AG04450 (cell line): Measurements from ENCODE around the gene P2RY11. TPM values are rescaled to one million over a fixed set of nuclear protein-coding genes. Genes with fewer than 3 reads are reported as not detected.

Experiments used
- CTCF ChIA-PET: fragments of 300-600, 350-600 bp; formaldehyde crosslinking; extraction: SDS; loops from one replicate; lab custom pipeline; 2022; ENCODE audit warnings: antibody characterized with exemption, inconsistent platforms; lab: Charles Lee
- POLR2A ChIA-PET: fragments of 350-600 bp; formaldehyde crosslinking; extraction: SDS; loops from one replicate; lab custom pipeline; 2021; ENCODE audit warnings: antibody characterized with exemption, inconsistent platforms; lab: Yijun Ruan, JAX
- DNase-seq: peaks from one replicate; pipeline ENCODE4 v3.0.0-alpha.2; 2011; ENCODE audit warnings: low read depth, low spot score
- H3K27ac ChIP-seq: one replicate; pipeline ENCODE4 v1.5.1; 2012; ENCODE audit warnings: low read depth, low read length, control low read depth
- H3K27me3 ChIP-seq: one replicate; pipeline ENCODE4 v1.6.0; 2012; ENCODE audit warnings: low read length; ENCODE audit not compliant: control insufficient read depth, insufficient read depth
- H3K4me3 ChIP-seq: 2 replicates; pipeline ENCODE4 v1.5.1; 2011; ENCODE audit warnings: mild to moderate bottlenecking, low read depth, low read length, control low read depth
- H3K9me3 ChIP-seq: 2 replicates; pipeline ENCODE4 v1.5.1; 2012; ENCODE audit warnings: low read length; ENCODE audit not compliant: control insufficient read depth, insufficient read depth
- polyA plus RNA-seq: library from polyadenylated mRNA; depleted of rRNA; stranded (reverse); fragments of >200 nt; gene quantifications from 2 replicates; pipeline ENCODE4 v1.2.3, GENCODE V29; 2011
- TF ChIP-seq, protein P1 (sequence below): IDR thresholded peaks from 2 replicates; pipeline ENCODE4 v1.5.1; 2011; ENCODE audit warnings: low read depth, low read length, control low read depth, inconsistent platforms

P2RY11 gene
- polyA plus RNA-seq, 1 experiment: 1.0 TPM

DNA sequence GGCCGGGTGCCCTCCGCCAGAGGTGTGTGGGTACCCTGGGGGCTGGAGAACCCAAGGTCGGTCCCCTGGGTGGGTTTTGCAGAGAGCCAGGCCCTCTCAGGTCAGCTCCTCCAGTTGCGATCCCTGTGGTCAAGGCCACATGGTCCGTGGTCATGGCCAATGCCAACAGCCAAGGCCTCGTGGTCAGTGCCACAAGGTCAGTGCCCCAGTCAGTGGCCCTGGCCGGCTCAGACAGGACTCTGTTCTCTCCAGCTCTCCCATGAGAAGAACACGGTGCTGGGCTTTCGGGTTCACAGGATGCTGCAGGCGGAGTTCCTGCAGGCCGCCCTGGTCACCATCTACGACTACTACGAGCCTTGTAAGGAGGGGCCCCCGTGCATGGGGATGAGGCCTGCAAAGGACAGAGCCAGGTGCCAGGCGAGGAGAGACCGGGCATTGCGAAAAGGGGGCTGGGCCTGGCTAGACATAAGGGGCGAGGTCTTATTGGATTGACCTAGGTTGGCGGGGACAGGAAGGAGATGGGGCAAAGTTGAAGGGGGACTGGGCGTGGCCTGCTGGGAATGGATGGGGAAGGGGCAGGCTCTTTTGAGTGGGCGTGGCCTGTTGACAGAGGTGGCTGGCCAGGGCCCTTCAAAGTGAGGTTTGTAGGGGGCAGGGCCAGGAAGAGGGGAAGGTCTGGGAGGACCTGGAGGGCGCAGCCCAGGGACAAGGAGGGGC, 40.6 kb upstream of the P2RY11 start:
- POLR2A ChIA-PET: no interaction called here
- peaks cover 17% of the 10 kb centered on the region for H3K9me3 ChIP-seq
- no peak overlapping the region for H3K4me3 ChIP-seq
- TF ChIP-seq, protein P1, sequence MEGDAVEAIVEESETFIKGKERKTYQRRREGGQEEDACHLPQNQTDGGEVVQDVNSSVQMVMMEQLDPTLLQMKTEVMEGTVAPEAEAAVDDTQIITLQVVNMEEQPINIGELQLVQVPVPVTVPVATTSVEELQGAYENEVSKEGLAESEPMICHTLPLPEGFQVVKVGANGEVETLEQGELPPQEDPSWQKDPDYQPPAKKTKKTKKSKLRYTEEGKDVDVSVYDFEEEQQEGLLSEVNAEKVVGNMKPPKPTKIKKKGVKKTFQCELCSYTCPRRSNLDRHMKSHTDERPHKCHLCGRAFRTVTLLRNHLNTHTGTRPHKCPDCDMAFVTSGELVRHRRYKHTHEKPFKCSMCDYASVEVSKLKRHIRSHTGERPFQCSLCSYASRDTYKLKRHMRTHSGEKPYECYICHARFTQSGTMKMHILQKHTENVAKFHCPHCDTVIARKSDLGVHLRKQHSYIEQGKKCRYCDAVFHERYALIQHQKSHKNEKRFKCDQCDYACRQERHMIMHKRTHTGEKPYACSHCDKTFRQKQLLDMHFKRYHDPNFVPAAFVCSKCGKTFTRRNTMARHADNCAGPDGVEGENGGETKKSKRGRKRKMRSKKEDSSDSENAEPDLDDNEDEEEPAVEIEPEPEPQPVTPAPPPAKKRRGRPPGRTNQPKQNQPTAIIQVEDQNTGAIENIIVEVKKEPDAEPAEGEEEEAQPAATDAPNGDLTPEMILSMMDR: no peak
- CTCF ChIA-PET: no interaction called here
- no peak overlapping the region for H3K27ac ChIP-seq
- peaks cover 14% of the 10 kb centered on the region for H3K27me3 ChIP-seq
- no peak for DNase-seq

DNA sequence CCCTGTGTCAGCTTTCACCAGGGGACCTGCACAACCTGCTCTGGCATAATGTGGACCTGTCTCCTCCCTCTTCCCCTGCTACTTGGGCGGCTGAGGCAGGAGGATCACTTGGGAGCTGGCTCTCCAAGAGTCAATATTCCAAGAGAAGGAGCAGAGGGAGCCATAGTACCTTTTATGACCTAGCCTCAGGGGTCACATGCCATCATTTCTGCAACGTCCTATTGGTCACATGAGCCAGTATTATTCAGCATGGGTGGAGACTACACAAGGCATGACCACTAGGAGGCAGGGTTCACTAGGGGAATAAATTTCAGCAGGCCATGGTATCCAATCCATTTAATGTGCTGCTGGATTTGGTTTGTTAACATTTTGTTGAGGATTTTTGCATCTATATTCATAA, 37.3 kb upstream of the P2RY11 start:
- DNase-seq: no peak
- H3K9me3 ChIP-seq: peaks cover 17% of the 10 kb centered on the region
- TF ChIP-seq, protein P1: peak; percentile 28; the same call in 1 of the 2 replicates
- ChIA-PET POLR2A (no interaction called here), CTCF (interaction anchor here (1.0 kb wide), 1 partner anchor 58 kb away, joined by 7 read pairs; no protein-coding TSS in a partner anchor)
- no peak overlapping the region for H3K27ac ChIP-seq
- H3K27me3 ChIP-seq: peaks cover 11% of the 10 kb centered on the region
- H3K4me3 ChIP-seq: no peak overlapping the region

DNA sequence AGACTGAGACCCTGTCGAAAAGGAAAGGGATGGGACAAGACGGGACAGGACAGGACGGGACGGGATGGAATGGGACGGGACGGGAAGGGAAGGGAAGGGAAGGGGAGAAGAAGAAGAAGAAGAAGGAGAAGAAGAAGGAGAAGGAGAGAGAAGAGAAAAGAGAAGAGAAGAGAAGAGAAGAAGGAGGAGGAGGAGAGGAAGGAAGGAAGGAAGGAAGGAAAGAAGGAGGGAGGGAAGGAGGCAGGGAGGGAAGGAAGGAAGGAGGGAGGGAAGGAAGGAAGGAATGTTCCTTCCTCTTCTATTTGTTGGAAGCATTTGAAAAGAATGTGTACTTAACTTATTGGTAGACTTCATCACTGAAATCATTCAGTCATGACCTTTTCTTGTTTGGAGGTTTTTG, 35.0 kb upstream of the P2RY11 start:
- TF ChIP-seq, protein P1: no peak
- CTCF ChIA-PET: interaction anchor here (0.6 kb wide), 1 partner anchor 146 kb away, joined by 3 read pairs; no protein-coding TSS in a partner anchor

DNA sequence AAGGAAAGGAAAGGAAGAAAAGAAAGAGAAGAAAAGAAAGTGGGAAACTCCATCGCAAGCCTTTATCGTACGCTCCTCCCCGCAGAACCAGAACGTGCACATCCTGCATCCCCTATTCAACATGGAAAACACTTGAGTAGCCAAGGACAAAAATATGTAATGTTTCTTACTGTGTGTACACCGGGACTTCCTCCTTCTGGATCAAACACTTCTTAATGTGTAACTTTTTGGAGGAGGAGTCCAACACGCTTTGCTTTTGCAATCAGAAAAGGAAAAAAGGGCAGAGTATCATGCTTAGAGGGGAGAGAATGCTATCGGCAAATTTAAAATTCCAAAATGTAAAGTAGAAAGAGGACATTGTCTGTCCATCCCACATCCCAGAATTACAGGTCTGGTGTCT, 33.2 kb upstream of the P2RY11 start:
- Histone ChIP-seq H3K4me3 (no peak overlapping the region), H3K27me3 (peaks cover 11% of the 10 kb centered on the region), H3K9me3 (peaks cover 10% of the 10 kb centered on the region), H3K27ac (no peak overlapping the region)
- ChIA-PET POLR2A (no interaction called here), CTCF (no interaction called here)
- no peak for DNase-seq
- TF ChIP-seq, protein P1: no peak

More for the DNA sequence above, 35.0 kb upstream of the P2RY11 start:
- no peak overlapping the region for H3K27ac ChIP-seq
- peaks cover 10% of the 10 kb centered on the region for H3K9me3 ChIP-seq
- peaks cover 11% of the 10 kb centered on the region for H3K27me3 ChIP-seq
- H3K4me3 ChIP-seq: no peak overlapping the region
- POLR2A ChIA-PET: interaction anchor here (0.6 kb wide), 1 partner anchor 25 kb away, joined by 4 read pairs; no protein-coding TSS in a partner anchor
- DNase-seq: no peak

DNA sequence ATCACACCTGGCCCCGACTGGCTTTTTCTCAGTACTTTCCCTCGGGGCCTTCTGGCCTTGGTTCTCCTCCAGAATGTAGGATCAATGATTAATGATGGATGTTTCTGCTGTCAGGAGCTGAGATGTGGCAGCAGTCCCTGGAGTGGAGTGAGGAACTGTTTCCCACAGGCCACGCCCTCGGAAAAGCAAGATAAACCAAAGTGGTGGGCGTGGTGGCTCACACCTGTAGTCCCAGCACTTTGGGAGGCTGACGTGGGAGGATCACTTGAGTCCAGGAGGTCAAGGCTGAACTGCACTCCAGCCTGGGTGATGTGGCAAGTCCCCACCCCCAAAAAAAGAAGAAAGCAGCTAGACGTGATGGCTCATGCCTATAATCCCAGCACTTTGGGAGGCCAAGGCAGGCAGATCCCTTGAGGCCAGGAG, 32.5 kb upstream of the P2RY11 start:
- DNase-seq: no peak

More for the DNA sequence above, 32.5 kb upstream of the P2RY11 start:
- peaks cover 5% of the 10 kb centered on the region for H3K9me3 ChIP-seq
- peaks cover 11% of the 10 kb centered on the region for H3K27me3 ChIP-seq
- TF ChIP-seq, protein P1: no peak
- ChIA-PET POLR2A (no interaction called here), CTCF (no interaction called here)
- no peak overlapping the region for H3K27ac ChIP-seq
- H3K4me3 ChIP-seq: no peak overlapping the region
